ENCODE measurements around the gene DTHD1. TPM values are rescaled to one million over a fixed set of nuclear protein-coding genes. Genes with fewer than 3 reads are reported as not detected.
A peak's percentile ranks its signal among the peaks of the same experiment; 100 is the strongest.

Gene DTHD1
- polyA plus RNA-seq, 3 donors, result not detected

GRCh38 chr4:36242629-36243354 is 38.6 kb upstream of the DTHD1 start:
- Histone ChIP-seq H3K27ac (ENCODE audit: low read depth in 1 of 2, low read length in 2 of 2) (peak overlapping the region in 1 of 2 donors; percentile 86), H3K9me3 (replicated peaks in 1 of 2; ENCODE audit: control insufficient read depth in 1 of 2, insufficient read depth in 1 of 2, low read length in 2 of 2) (no peaks in the 10 kb centered on the region), H4K20me1 (ENCODE audit: insufficient read depth, low read length) (peaks cover 4% of the 10 kb centered on the region), H3K9ac (ENCODE audit: insufficient read depth, low read length, poor library complexity, severe bottlenecking) (peak overlapping the region; percentile 92), H2AFZ (ENCODE audit: insufficient read depth, low read depth, low read length, poor library complexity, severe bottlenecking) (peak overlapping the region; percentile 89), H3K27me3 (ENCODE audit: control insufficient read depth in 2 of 2, insufficient read depth in 2 of 2, low read length in 2 of 2) (no peaks in the 10 kb centered on the region), H3K4me2 (replicated peaks; ENCODE audit: extremely low read depth, low read length, poor library complexity, severe bottlenecking) (peak overlapping the region; percentile 87), H3K4me3 (replicated peaks in 1 of 3; ENCODE audit: low read depth in 2 of 3, low read length in 3 of 3) (peak overlapping the region; percentile 78 to 98 (median 92)), H3K79me2 (ENCODE audit: insufficient read depth, low read length) (peaks cover 60% of the 10 kb centered on the region), H3K4me1 (ENCODE audit: control insufficient read depth in 1 of 2, insufficient read depth in 2 of 2, low read length in 2 of 2) (peaks cover 27 to 39% of the 10 kb centered on the region in 2 donors), H3K36me3 (replicated peaks in 1 of 2; ENCODE audit: control insufficient read depth in 1 of 2, insufficient read depth in 2 of 2, low read length in 2 of 2) (peaks cover 2 to 7% of the 10 kb centered on the region in 2 donors)
- peak overlapping the region; percentile 96 for H3K4me3 Mint-ChIP-seq
- peaks cover 0 to 9% (median 4%) of the 10 kb centered on the region in 3 donors for H3K27me3 Mint-ChIP-seq (ENCODE audit: low read depth in 3 of 3)
- peaks cover 41% of the 10 kb centered on the region for H3K4me1 Mint-ChIP-seq
- H3K9me3 Mint-ChIP-seq, result peaks cover 0 to 6% (median 3%) of the 10 kb centered on the region in 7 donors
- H3K27ac Mint-ChIP-seq, result peak overlapping the region; percentile 73 to 93 (median 89)
- H3K36me3 Mint-ChIP-seq, result peaks cover 12 to 13% of the 10 kb centered on the region in 2 donors
- TF ChIP-seq CTCF (IDR thresholded peaks at IDR 0.05), result no peak
- WGBS (ENCODE audit: insufficient coverage), result no CpG with 5 or more reads among the region's 7 CpGs
- DNase-seq, result no peak
- intact Hi-C loops (cut with micrococcal nuclease), result loop anchor here (5.0 to 10.0 kb wide), 2 partner anchors 80 to 82 kb away; no protein-coding TSS in a partner anchor

GRCh38 chr4:36243355-36244256 is 37.8 kb upstream of the DTHD1 start:
- Histone ChIP-seq H3K9ac (ENCODE audit: insufficient read depth, low read length, poor library complexity, severe bottlenecking) (peak overlapping the region; percentile 92), H2AFZ (ENCODE audit: insufficient read depth, low read depth, low read length, poor library complexity, severe bottlenecking) (peak overlapping the region; percentile 89), H3K27ac (ENCODE audit: low read depth in 1 of 2, low read length in 2 of 2) (peak overlapping the region; percentile 77 to 86), H3K36me3 (replicated peaks in 1 of 2; ENCODE audit: control insufficient read depth in 1 of 2, insufficient read depth in 2 of 2, low read length in 2 of 2) (peaks cover 0 to 6% of the 10 kb centered on the region in 2 donors), H3K27me3 (ENCODE audit: control insufficient read depth in 2 of 2, insufficient read depth in 2 of 2, low read length in 2 of 2) (no peaks in the 10 kb centered on the region), H3K4me3 (replicated peaks in 1 of 3; ENCODE audit: low read depth in 2 of 3, low read length in 3 of 3) (peak overlapping the region; percentile 78 to 98 (median 92)), H4K20me1 (ENCODE audit: insufficient read depth, low read length) (peaks cover 4% of the 10 kb centered on the region), H3K9me3 (replicated peaks in 1 of 2; ENCODE audit: control insufficient read depth in 1 of 2, insufficient read depth in 1 of 2, low read length in 2 of 2) (no peaks in the 10 kb centered on the region), H3K4me1 (ENCODE audit: control insufficient read depth in 1 of 2, insufficient read depth in 2 of 2, low read length in 2 of 2) (peaks cover 22 to 32% of the 10 kb centered on the region in 2 donors), H3K79me2 (ENCODE audit: insufficient read depth, low read length) (peaks cover 55% of the 10 kb centered on the region), H3K4me2 (replicated peaks; ENCODE audit: extremely low read depth, low read length, poor library complexity, severe bottlenecking) (peak overlapping the region; percentile 87)
- H3K4me3 Mint-ChIP-seq, result peak overlapping the region; percentile 96
- H3K4me1 Mint-ChIP-seq, result peaks cover 36% of the 10 kb centered on the region
- DNase-seq, result peak in 2 of 3 donors; percentile 14 to 18
- peak overlapping the region; percentile 79 to 94 (median 90) for H3K27ac Mint-ChIP-seq
- intact Hi-C loops (cut with micrococcal nuclease), result loop anchor here (5.0 to 10.0 kb wide), 2 partner anchors 79 to 81 kb away; no protein-coding TSS in a partner anchor
- peaks cover 8% of the 10 kb centered on the region in 2 donors for H3K36me3 Mint-ChIP-seq
- peaks cover 0 to 10% (median 4%) of the 10 kb centered on the region in 3 donors for H3K27me3 Mint-ChIP-seq (ENCODE audit: low read depth in 3 of 3)
- TF ChIP-seq CTCF (IDR thresholded peaks at IDR 0.05), result no peak
- peaks cover 0 to 4% (median 0%) of the 10 kb centered on the region in 7 donors for H3K9me3 Mint-ChIP-seq
- under 1% methylated on average over 29 of the region's 38 CpGs for WGBS (ENCODE audit: insufficient coverage)
